Measurements from ENCODE around the gene ATAD3B.

DNA sequence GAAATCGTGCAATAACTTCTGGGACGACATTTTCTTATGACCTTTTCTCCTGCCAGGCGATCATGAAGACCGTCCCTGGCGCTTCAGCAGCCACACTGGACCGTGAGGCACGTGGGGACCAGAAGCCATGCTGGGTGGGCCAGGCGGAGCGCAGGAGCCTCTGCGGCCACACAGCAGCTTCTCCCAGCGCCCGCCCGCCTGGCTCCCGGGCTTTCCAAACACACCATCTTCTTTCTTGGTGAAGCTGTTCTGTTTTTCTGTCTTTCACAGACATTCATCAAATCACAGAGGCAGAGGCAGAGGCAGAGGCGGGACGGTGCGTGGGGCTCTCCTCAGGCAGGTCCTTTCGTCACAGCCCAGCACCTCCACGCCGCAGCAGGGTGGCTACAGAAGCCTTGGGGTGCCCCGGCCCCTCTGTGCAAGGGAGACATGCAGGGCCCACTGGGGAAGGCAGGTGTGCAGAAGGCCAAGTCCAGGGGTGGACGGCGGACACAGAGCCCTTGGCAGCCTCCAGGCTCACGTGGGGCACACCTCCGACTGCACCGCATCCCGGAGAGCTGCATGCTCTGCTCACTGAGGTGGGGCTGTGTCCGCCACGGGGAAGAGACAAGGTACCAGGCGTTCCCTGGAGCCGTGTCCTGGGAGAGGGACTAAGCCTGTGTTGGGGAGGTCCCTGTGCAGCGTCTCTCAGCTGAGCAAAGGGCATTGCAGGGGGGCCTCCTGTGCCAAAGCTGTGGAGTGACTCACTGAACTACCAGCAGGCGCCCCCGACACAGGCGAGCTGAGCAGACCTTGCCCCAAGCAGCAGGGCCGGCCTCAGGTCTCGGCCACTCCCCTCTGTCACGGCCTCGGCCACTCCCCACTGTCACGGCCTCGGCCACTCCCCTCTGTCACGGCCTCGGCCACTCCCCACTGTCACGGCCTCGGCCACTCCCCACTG, 71.5 kb downstream of the ATAD3B start:
- TF ChIP-seq, protein P1, sequence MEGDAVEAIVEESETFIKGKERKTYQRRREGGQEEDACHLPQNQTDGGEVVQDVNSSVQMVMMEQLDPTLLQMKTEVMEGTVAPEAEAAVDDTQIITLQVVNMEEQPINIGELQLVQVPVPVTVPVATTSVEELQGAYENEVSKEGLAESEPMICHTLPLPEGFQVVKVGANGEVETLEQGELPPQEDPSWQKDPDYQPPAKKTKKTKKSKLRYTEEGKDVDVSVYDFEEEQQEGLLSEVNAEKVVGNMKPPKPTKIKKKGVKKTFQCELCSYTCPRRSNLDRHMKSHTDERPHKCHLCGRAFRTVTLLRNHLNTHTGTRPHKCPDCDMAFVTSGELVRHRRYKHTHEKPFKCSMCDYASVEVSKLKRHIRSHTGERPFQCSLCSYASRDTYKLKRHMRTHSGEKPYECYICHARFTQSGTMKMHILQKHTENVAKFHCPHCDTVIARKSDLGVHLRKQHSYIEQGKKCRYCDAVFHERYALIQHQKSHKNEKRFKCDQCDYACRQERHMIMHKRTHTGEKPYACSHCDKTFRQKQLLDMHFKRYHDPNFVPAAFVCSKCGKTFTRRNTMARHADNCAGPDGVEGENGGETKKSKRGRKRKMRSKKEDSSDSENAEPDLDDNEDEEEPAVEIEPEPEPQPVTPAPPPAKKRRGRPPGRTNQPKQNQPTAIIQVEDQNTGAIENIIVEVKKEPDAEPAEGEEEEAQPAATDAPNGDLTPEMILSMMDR (IDR thresholded peaks at IDR 0.05), result no peak
- TF ChIP-seq POLR2AphosphoS5 (IDR thresholded peaks at IDR 0.05) (no peak), POLR2A (IDR thresholded peaks at IDR 0.05) (no peak)

Measured in prostate gland (tissue), 2 donors.